ENCODE results near the gene AQP6.

DNA sequence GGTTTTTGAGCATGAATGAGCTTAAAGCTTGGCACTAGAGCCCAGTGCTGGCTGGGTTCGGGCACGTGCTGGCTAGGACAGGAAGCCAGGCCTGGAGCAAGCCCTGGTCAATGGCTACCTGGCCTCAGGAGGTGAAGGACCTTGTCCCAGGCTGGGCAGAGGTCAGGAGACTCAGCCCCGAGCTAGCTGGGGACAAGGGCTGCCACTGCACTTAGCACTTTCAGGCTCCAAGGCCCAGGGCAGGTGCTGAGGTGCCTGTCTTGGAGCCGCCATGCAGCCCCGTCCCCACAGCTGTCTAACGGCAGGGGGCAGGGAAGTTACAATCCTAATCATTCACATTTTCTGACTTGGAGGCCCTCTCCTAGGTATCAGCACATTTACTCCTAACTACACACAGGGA is 4.3 kb upstream of the AQP6 start:
- TF ChIP-seq POLR2A (IDR thresholded peaks at IDR 0.05) (no peak), EP300 (IDR thresholded peaks at IDR 0.05) (no peak), CTCF (IDR thresholded peaks at IDR 0.05) (no peak)
